ENCODE results near the gene TSGA10IP.

DNA sequence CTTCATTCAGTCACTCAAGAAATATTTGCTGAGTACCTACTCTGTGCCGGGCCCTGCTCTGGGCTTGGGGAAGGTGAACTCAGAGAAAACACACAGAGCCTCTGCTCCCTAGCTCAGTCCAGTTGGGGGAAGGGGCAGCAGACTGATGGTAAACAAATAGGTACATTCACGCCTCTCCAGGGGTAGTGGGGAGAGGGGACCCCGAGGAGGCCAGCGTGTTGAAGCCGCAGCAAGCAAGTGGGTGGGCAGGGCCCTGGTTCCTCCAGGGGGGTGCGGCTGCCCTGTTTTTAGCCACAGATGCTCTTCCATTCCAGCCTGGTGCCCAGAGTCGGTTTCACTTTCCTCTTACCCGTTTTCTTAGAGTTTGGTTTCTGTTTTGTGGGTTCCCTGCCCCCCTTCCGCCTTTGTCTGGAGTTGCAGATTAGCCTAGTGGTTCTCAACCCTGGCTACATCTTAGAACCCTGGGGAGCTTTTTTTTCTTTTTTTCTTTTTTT is 17.3 kb upstream of the TSGA10IP start:
- no peak for TF ChIP-seq CTCF (IDR thresholded peaks at IDR 0.05)
- TF ChIP-seq POLR2A (IDR thresholded peaks at IDR 0.05) = no peak

All from heart left ventricle (tissue), 13 donors.